Brain microvascular endothelial cell (primary cell): ENCODE data around the gene PDE4D.

Experiments used
- DNase-seq: peaks from one replicate; pipeline ENCODE4 v3.0.0-alpha.2; 2020
- H3K27ac ChIP-seq: fragments of 250-450 bp; sonication (Bioruptor Pico); 2 replicates; pipeline ENCODE4 v1.5.1; 2020; ENCODE audit warnings: mild to moderate bottlenecking, moderate library complexity
- H3K27me3 ChIP-seq: fragments of 250-450 bp; sonication (Bioruptor Pico); replicated peaks from 2 replicates; pipeline ENCODE4 v1.5.1; 2020; ENCODE audit warnings: mild to moderate bottlenecking
- H3K36me3 ChIP-seq: fragments of 250-450 bp; sonication (Bioruptor Pico); replicated peaks from 2 replicates; pipeline ENCODE4 v1.5.1; 2020; ENCODE audit warnings: mild to moderate bottlenecking
- H3K4me3 ChIP-seq: 2 replicates; pipeline ENCODE4 v1.5.1; 2011; ENCODE audit warnings: low read depth, mild to moderate bottlenecking, control low read depth, low read length, moderate library complexity
- in situ Hi-C: cut with HindIII; loops from 2 replicates; pipeline ENCODE4 v1.10.0; 2017; ENCODE audit warnings: low sequenced_read_pairs, low pct_ligation_motif_present
- TF ChIP-seq, protein P1 (sequence below): IDR thresholded peaks from 2 replicates; pipeline ENCODE4 v1.5.1; 2011; ENCODE audit warnings: low read depth, mild to moderate bottlenecking, moderate library complexity, low read length, control low read depth, inconsistent platforms; ENCODE audit errors: missing control alignments

The PDE4D gene

GRCh38 chr5:59341155-59341554 lies 552.4 kb downstream of the PDE4D start:
- in situ Hi-C loops: no loop called here

DNA sequence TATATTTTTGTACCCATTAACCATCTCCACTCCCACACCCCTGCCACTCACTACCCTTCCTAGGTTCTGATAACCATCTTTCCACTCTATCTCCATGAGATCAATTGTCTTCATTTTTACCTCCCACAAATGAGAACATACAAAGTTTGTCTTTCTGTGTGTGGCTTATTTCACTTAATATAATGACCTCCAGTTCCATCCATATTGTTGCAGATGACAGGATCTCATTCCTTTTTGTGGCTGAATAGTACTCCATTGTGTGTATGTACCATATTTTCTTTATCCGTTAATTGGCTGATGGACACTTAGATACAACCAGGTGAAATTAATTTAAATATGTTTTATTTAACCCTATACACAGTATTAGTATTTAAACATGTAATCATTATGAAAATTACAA lies 552.9 kb downstream of the PDE4D start:
- Histone ChIP-seq H3K27ac (no peak overlapping the region), H3K4me3 (no peak overlapping the region), H3K27me3 (no peaks in the 10 kb centered on the region), H3K36me3 (no peaks in the 10 kb centered on the region)
- in situ Hi-C loops: no loop called here
- TF ChIP-seq, protein P1, sequence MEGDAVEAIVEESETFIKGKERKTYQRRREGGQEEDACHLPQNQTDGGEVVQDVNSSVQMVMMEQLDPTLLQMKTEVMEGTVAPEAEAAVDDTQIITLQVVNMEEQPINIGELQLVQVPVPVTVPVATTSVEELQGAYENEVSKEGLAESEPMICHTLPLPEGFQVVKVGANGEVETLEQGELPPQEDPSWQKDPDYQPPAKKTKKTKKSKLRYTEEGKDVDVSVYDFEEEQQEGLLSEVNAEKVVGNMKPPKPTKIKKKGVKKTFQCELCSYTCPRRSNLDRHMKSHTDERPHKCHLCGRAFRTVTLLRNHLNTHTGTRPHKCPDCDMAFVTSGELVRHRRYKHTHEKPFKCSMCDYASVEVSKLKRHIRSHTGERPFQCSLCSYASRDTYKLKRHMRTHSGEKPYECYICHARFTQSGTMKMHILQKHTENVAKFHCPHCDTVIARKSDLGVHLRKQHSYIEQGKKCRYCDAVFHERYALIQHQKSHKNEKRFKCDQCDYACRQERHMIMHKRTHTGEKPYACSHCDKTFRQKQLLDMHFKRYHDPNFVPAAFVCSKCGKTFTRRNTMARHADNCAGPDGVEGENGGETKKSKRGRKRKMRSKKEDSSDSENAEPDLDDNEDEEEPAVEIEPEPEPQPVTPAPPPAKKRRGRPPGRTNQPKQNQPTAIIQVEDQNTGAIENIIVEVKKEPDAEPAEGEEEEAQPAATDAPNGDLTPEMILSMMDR: no peak
- DNase-seq: no peak

More at GRCh38 chr5:59341155-59341554, 552.4 kb downstream of the PDE4D start:
- Histone ChIP-seq H3K36me3 (no peaks in the 10 kb centered on the region), H3K27ac (no peak overlapping the region), H3K27me3 (no peaks in the 10 kb centered on the region), H3K4me3 (no peak overlapping the region)
- TF ChIP-seq, protein P1: no peak
- DNase-seq: no peak

DNA sequence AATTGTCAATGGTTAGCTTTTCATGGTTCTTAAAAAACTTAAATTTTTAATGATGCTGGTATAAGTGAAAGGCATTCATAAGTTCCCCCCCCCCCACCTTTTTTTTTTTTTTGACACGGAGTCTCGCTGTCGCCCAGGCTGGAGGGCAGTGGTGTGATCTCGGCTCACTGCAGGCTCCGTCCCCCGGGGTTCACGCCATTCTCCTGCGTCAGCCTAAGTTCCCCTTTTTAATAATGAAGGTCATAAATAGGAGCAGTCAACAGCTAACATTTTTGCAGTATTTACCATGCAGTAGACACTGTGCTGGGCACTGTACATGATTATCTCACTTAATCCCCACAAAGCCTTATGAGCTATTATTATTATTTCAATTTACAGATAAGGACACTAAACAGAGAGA lies 556.3 kb downstream of the PDE4D start:
- Histone ChIP-seq H3K36me3 (no peaks in the 10 kb centered on the region), H3K4me3 (no peak overlapping the region), H3K27ac (no peak overlapping the region), H3K27me3 (no peaks in the 10 kb centered on the region)
- DNase-seq: no peak
- in situ Hi-C loops: no loop called here
- TF ChIP-seq, protein P1: no peak

- in situ Hi-C loops: no loop called here
- Histone ChIP-seq H3K27ac (no peak overlapping the region), H3K4me3 (no peak overlapping the region), H3K27me3 (no peaks in the 10 kb centered on the region), H3K36me3 (no peaks in the 10 kb centered on the region)
- no peak for DNase-seq
- TF ChIP-seq, protein P1: no peak
These were observed 558.0 kb downstream of the PDE4D start for GRCh38 chr5:59335544-59335943.

- no peak for DNase-seq
- Histone ChIP-seq H3K4me3 (no peak overlapping the region), H3K36me3 (no peaks in the 10 kb centered on the region), H3K27ac (no peak overlapping the region), H3K27me3 (no peaks in the 10 kb centered on the region)
- TF ChIP-seq, protein P1: no peak
- in situ Hi-C loops: no loop called here
These were observed 560.1 kb downstream of the PDE4D start for GRCh38 chr5:59333416-59333815.

DNA sequence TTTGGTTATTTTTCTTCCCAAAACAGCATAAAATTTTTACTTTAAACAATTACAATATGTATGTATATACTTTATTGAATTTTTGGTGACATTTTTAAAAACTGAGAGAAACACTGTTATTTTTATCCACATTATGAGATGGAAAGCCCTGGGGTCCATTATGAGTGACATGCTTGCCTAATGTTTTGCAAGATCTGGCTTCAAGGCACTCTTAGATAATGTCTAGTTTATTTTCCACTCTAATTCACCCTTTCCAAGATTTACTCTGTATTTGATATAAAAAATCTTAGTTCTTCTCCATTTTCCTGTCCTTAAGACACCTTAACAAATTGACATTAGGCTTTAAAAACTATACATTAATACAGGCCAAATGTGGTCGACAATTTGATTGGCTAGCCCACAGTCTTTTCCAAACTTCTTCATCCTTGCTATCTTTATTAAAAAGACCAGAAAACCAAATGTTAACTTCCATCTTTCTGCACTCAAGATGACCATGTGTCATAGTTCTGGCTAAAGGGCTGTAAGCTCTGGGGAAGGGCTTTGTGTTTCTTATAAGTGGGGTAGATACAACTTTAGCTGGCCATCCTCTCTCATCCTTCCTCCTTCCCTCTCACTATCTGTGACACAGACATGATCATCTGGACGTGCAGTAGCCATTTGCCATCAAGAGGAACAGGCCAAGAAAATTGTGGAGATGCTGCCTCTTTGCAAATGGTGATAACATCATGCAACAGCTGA lies 561.1 kb downstream of the PDE4D start:
- TF ChIP-seq, protein P1: no peak
- Histone ChIP-seq H3K27me3 (no peaks in the 10 kb centered on the region), H3K27ac (no peak overlapping the region), H3K36me3 (no peaks in the 10 kb centered on the region), H3K4me3 (no peak overlapping the region)
- no peak for DNase-seq
- in situ Hi-C loops: no loop called here
